Stimulated activated CD8-positive, alpha-beta memory T cell treated with anti-CD3 and anti-CD28 coated beads, Interleukin-4, amount 100 ng/mL, for 1 hour (primary cell): ENCODE results near the gene MPPED1.

Source experiments
- DNase-seq, 2 donors: peaks; one replicate each; pipeline ENCODE4 v3.0.0-alpha.2; 2020; ENCODE audit warnings: low read depth in 2 of 2, low spot score in 1 of 2

The MPPED1 gene

DNA sequence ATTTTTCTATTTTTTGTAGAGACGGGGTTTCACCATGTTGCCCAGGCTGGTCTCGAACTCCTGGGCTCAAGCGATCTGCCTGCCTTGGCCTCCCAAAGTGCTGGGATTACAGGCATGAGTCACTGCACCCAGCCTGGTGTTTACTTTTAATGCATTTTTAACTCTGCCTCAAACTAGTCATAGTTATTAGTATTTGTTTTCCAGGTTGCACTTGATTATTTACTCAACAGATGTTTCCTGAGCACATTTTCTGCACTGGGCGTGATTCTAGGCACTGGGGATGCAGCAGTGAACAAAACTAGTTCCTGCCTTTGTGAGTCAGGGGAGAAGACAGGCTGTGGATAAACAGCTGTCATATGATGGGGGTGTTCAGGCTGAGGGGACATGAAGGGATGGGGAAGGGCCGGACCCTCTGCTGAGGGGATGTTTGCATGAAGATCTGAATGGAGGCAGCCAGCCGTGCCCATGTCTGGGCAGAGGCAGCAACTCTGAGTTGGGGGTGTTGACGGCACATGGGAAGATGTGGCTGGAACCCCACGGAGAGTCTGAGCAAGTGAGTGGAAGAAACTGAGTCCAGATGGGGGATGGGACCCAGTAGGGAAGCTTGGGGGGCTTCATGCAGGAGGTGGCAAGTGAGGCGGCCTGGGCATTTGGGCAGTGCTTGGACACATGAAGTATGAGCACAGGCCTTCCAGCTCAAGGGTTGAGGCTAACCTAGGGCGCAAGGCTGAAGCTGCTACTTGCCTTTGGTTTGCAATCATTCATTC is 34.4 kb downstream of the MPPED1 start:
- DNase-seq, result no peak

DNA sequence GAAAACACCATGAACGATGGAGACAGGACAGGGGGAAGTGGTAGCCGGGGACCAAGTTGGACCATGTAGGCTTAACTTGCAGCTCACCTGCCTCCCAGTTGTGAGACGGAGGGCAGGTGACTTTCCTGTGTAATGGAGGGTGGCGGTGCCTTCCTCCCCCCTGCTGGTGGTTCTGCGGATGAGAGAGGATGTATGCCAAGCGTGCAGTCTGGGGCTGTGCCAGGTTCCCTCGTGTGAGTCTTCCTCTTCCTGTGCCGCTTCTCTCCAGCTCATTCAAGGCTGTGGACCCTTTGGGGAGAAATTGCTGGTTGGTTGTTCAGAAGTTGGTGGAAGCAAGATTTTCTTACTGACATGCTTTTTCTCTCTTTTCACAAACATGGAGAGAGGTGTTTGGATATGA is 35.1 kb downstream of the MPPED1 start:
- no peak for DNase-seq

DNA sequence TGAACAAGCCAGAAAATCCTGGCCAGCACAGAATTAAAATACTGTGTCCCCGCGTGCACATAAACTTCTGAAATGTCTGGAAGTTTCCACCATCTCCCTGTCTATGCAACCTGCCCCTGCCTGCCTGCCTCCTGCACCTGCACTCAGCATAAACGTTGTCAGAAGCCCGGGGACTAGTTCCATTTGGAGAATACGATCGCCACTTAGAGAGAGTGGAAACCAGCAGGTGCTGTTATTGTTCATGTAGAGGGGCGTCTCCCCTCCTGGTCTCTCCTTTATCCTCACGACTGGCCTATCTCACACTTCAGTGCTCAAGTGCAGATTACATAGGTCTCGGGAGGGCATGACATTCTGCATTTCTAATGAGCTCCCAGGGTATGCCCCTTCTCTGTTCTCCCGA is 35.6 kb downstream of the MPPED1 start:
- no peak for DNase-seq

DNA sequence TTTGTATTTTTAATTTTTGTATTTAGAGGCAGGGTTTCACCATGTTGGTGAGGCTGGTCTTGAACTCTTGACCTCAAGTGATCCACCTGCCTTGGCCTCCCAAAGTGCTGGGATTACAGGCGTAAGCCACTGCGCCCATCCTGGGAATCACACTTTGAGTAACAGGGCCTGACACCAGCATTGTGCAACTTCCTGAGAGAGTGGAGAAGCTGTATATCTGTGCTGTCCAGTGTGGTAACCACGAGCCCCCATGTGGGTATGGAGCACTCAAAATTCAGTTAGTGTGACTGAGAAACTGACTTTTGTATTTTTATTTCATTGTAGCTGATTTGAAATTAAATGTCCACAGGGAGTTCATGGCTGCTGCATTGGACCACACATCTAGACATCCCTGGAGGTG is 36.2 kb downstream of the MPPED1 start:
- no peak for DNase-seq

DNA sequence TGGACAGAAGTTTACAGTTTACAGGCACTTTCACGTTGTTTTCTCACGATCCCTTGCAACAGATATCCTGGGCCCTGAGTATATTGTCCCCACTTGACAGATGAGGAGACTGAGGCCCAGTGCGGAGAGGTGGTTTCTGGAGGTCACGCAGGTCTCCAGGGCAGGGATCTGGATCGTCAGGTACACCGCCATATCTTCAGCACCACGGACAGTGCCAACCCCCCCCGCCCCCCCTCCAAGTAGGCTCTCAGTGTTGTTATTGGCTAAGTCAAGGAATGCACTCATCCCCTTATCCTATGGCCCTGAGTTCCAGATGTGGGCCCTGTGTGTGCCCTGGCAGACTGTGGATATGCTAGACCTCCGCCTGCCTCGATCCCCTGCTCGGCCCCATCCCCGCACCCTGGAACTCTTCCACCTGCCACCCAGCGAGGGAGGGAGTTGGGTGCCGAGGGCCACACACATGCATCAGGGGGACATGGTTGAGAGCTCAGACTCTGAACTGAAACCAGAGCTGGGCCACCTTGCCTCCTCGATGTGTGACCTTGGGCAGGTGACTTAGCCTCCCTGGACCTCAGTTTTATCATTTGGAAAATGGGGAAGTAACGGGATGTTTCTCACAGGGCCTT is 37.5 kb downstream of the MPPED1 start:
- no peak for DNase-seq

DNA sequence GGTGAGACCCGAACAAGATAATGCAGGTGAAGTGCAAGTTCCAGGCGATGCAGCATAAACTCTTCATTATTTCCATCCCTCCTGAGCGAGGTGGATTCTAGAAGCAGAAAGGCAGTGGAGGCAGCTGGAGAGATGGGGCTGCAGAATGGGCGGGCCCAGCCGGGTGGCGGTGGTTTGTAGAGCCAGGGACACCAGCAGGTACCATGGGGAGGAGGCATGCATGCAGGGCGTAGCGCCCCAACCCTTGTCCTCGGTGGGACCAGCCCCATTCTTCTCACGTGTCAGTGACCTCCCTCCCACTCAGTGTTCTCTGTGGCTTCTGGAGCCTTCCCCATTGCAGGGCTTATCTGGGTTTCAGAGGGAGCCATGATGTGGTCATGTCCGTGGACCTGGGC is 38.0 kb downstream of the MPPED1 start:
- no peak for DNase-seq

DNA sequence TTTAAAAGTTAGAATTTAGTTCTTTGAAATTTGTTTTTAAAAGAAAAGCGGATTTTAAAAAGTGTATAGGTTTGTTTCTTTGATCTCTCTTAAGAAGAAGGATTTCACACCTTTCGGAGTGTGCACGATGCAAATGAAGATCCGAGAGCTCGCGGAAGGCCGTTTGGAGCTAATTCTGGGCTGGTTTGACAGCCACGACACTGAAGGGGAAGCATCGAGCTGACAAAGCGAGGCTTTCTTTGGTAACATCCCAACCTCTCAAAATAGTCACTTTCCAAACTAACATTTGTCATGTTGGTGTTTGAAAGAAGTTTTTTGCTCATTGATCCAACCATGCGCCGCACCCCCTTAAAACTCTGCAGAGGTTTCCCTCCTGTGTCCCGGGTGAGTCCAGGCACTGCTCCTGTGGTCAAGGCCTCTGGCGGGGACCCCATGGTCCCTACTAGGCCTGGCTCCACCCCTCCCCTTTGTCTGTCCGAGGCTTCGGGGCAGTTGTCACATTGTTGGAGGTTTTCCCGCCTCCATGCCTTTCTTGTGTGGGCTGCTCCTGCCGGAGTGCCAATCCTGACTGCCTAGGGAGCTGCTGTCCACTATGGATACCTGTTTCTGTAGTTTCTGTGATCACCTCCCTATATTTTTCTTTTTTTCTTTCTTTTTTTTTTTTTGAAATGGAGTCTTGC is 39.7 kb downstream of the MPPED1 start:
- no peak for DNase-seq

DNA sequence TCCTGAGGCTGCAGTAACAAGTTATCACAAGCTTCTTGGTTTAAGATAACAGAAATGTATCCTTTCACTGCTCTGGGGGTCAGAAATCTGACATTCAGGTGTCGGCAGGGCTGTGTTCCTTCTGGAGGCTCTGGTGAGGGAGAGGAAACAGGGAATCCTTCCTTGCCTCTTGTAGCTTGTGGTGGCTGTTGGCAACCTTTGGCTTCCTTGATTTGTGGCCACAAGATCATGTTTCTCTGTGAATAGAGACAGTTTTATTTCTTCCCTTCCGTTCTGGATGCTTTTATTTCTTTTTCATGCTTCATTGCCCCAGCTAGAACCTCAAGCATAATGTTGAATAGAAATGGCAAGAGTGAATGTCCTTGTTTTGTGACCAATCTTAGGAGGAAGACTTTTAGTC is 44.0 kb downstream of the MPPED1 start:
- DNase-seq, result no peak

DNA sequence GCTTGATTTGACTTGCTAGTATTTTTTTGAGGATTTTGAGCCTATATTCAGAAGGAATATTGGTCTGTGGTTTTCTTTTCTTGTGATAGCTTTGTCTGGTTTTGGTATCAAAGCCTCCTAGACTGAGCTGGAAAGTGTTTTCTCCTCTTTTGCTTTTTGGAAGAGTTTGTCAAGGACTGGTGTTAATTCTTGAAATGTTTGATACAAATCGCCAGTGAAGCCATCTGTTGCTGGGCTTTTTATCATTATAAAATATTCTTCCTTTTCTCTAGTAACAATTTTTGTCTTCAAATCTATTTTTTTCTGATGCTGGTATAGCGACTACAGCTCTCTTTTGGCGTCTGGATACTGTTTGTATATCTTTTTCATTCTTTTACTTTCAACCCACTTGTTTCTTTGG is 45.2 kb downstream of the MPPED1 start:
- no peak for DNase-seq

DNA sequence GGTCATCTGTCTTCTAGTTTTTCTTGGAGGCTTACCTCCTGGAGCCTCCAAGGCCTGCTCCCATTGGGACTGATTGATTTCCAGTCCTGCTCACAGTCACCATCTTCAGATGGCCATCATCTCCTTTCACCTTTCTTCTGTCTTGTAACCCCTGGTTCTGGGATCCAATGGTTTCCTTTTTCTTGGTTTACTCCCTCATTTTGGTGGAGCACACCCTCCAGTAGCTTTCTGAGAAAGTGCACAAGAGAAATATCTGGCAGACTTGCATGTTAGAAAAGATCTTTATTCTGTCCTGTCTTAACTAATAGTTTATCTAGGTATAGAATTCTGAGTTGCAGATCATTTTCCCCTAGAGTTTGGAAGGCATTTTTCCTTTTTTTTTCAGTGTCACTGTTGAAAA is 50.9 kb downstream of the MPPED1 start:
- DNase-seq, result no peak

DNA sequence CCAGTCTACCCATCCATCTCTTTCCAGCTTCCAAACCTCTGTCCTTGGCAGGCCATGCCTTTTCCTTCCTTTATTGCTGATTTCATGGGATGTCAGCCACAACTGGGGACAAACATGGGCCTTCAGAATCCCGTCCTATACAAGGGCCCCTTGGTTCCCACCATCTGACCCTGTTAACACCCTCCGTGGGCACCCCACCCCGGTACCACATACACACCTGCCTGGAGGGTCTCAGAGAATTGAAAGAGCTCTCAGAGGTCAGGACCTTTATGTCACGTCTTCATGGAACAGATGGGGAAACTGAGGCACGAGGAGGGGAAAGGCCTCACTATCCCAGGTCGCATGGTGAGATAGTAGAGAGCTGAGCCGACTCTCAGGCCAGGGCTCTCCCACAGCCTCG is 53.0 kb downstream of the MPPED1 start:
- no peak for DNase-seq

DNA sequence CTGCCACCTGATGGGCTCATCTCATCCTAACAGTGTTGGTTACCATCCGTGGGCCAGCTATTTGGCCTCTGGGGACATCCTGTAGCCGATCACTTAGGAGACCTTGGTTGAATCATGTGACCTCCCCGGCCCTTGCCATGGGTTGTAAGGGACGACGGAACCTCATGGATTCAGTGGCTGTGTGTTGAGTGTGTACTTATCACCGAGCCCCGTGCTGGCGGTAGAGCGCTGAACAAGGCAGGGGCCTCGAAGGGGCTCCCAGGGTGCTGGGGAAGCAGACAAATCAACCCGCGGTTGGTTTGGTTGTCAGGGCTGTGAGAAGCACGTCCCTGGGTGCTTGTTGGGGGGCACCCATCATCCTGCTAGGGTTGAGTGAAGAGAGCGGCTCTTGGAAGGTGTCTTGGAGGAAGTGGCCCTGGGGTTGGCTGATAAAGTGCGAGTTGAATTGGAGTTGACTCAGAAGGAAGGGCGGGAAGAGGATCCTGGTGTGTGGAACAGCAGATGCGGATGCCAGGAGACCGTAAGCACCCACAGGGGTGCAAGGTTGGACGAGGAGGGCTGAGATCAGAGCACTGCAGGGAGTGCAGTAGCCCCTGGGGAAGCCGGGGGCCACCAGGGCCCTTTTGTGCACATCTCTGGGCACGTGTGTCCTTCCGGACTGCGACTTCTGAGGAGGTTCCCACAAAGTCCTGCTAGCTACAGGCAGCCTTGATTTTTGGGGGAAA is 53.6 kb downstream of the MPPED1 start:
- no peak for DNase-seq

DNA sequence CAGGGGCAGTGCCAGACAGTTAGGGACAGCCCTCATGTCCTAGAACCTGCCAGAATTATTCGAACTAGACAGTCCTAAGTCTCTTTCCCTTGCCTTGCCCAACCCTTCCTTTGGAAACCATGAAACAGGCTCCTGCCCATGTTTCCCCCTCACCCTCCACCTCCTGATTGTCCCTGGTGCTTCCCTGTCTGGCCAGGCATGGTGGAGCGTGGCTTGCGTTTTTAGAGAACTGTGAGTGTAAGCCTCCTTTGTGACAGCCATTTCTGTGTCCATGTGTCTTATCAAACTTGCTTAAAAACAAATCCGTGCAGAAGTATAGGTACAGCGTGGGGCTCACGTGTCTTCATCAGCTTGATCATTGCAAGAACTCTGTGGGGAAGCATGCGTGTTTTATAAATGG is 54.9 kb downstream of the MPPED1 start:
- no peak for DNase-seq

DNA sequence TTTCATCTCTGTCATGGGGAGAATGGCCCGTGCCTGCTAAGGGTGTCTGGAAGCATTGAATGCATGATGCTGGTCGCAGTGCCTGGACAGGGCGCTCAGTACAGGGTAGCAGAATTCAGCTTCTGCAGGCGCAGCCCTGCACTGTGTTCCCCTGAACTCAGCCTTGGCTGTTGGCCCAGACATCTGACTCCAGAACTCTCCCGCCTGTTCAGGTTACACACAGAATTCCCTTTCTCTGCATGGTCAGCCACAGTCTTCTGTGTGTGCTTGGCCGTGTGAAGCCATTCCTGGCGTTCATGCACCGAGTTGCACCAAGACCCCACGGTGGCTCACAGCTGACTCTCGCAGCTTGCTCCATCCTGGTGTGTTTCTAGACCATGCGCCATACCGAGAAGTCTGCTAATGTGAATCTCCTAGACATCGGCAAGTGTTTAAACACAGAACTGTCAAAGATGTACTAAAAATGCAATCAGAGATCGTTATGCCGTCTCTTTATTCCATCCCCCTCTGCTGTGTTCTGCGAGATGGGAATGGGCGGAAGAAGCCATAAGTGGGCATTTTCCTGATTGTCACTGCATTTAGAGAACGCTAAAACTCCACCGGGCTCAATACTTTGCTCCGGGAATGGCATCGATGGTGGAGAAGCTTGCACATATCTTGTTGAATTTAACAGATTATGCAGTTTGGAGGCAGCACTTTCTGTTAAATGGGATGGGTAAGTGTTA is 55.6 kb downstream of the MPPED1 start:
- DNase-seq, result no peak

DNA sequence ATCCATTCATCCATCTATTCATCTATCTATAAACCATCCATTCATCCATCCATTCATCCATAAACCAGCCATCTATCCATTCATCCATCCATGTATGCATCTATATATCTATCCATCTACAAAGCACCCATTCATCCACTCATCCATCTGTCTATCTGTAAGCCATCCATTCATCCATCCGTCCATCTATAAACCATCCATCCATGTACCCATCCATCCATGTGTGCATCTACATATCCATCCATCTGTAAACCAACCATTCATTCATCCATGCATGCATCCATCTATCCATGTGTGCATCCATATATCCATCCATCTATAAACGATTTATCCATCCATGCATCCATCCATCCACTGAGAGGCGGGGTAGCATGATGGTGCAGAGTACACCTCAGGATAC is 58.4 kb downstream of the MPPED1 start:
- no peak for DNase-seq

DNA sequence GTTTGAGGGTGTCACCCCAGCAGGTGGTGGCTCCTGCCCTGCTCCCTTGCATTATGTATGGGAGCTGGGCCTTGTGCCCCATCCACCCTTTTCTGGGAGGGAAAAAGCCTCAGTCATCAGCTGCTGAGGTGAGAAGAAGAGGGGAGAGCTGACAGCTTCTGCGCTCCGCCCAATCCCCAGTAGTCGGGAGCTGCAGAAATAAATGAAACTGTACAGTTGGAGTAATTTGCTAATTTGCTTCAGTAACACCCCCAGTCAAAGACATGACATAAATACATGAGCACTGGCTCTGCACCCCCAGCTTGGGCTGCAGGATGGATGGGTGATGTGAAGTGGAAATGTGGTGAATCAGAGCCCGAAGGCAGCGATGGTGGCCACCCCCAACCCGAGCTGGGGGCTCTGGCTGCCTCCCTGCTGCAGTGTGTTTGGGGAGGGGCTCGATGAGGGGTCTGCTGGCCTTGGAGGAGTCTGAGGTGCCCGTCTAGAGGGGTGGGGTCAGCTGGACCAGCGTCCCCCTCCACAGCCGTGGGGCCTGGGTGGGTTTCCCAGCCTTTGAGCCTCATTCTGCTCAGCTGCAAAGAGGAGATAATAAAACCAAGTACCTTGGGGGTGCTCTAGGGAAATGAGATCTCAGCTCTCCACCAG is 59.2 kb downstream of the MPPED1 start:
- no peak for DNase-seq

DNA sequence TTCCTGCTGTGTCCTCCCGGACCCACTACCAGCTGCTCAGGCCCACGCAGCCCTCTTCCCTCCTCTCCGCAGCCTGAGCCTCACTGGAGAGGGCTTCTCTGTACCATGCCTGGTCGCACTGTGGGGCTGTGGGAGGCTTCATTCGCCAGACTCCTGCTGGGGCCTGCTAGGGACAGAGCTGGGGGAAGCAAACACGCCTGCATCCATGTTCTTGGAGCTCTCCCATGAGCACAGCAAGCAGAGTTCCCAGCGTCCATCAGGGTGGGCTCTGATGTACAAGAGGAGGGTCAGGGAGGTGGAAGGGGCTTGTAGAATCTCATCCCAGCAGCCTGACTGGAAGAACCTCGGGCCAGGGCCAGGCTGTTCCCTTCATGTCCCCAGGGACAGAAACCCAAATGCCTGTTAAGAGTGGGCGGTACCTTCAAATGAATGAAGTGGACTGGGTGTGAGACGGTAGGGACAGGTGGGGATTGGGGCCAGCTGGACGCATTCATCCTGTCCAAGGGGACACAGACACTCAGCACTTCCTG is 59.9 kb downstream of the MPPED1 start:
- DNase-seq, result no peak

DNA sequence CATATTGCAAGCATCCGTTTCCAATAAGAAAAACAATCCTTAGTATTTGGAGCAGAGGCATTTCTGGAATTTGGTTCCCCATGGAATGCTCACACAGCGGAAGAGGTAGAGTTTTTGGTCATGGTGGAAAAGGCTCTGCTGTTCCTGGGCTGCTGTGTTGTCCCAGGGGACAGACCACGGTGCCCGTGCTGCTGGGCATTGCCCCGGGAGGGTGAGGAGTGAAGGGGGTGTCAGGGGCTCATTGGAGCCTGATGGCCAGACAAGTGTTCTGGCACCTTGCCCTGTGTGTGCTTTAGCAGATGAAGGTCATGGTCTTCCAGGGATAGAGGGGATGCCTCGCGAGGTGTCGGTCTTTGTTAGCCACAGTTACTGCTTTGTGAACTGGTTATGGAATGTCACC is 61.2 kb downstream of the MPPED1 start:
- no peak for DNase-seq

DNA sequence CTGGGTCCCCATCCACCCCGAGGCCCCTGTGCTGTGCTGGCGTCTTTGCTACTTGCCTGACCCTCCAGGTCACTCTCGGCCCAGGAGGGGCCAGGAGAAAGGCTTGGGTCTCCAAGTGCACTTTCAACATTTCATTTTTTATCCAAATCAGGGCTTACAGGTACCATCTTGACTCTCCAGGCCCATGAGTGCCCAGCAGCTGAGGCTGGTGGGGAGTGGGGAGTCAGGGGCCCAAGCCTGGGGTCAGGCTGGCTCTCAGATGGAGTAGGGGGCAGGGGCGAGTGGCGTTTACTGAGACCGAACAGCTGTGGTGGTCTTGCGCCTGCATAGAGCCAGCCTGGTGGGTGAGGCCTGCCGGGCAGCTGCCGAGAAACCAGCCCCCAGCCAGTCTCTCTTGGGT is 61.6 kb downstream of the MPPED1 start:
- DNase-seq, result no peak
